ENCODE measurements around the gene RTP1.

- no peak for TF ChIP-seq POLR2A (IDR thresholded peaks at IDR 0.05)
- no peak for TF ChIP-seq CTCF (IDR thresholded peaks at IDR 0.05)
Observed at GRCh38 chr3:187193181-187193580, 4.1 kb upstream of the RTP1 start.

Measured in thyroid gland (tissue), 4 donors.